ENCODE results near the gene ABCA2.

DNA sequence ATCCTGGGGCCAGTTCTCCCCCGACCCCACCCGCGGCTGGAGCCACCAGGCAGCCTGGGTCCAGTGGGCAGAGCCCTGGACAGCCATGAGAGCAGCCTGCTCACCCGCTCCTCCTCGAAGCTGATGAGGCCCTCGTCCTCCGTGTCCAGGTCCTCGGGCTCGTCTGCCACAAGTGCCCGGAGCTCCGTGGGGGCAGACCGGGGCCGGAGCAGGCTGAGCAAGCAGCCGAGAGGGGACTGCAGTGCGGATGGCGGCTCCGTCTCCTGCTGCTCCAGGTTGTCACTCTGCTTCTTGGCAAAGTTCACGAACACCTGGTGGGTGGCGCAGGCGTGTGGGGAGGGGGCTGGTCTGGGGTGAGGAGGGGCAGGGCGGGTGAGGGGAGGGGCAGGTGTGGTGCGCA is 19.7 kb downstream of the ABCA2 start:
- TF ChIP-seq POLR2A (IDR thresholded peaks at IDR 0.05; ENCODE audit: low read depth, low read length), result no peak
- TF ChIP-seq POLR2AphosphoS5 (IDR thresholded peaks at IDR 0.05; ENCODE audit: low read depth, low read length), result no peak
